Activated effector memory CD4-positive, alpha-beta T cell treated with anti-CD3 and anti-CD28 coated beads, Interleukin-2, amount 50 U/mL, for 16 hours (primary cell): ENCODE results near the gene MAL.

Experiments
- DNase-seq: peaks from one replicate; pipeline ENCODE4 v3.0.0-alpha.2; 2020

MAL gene

DNA sequence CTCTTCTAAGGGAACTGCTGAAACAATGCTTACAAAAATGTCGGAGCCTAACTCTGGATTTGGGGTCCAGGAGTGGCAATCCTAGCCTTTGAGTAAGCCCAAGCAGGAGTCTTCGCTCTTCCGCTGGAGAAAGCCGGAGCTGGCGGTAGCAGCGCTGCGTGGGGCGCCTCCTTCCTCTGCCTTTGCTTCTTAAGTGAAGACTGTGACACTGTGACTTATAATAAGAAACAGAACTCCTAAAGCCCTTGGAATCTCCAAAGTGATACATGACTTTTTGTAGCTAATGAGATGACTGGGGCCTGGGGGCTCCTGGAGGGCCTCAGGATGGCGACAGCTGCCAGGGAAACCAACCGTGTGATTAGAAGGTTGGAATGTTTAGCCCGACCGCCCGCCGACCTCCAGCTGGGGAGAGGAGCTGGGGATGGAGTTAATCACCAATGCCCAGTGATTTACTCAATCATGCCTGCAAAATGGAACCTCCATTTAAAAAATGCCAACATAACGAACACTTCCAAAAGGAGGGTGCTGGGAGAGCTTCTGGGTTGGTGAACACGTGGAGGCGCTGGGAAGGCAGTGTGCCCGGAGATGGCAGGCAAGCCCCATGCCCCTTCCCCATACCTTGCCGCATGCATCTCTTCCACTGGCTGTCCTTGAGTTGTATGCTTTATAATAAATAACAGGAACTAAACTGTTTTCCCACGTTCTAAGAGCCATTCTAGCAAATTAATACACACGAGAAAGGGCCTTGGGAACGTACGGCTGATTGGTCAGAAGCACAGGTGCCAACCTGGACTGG is 29.0 kb upstream of the MAL start:
- DNase-seq, result peak; percentile 22

DNA sequence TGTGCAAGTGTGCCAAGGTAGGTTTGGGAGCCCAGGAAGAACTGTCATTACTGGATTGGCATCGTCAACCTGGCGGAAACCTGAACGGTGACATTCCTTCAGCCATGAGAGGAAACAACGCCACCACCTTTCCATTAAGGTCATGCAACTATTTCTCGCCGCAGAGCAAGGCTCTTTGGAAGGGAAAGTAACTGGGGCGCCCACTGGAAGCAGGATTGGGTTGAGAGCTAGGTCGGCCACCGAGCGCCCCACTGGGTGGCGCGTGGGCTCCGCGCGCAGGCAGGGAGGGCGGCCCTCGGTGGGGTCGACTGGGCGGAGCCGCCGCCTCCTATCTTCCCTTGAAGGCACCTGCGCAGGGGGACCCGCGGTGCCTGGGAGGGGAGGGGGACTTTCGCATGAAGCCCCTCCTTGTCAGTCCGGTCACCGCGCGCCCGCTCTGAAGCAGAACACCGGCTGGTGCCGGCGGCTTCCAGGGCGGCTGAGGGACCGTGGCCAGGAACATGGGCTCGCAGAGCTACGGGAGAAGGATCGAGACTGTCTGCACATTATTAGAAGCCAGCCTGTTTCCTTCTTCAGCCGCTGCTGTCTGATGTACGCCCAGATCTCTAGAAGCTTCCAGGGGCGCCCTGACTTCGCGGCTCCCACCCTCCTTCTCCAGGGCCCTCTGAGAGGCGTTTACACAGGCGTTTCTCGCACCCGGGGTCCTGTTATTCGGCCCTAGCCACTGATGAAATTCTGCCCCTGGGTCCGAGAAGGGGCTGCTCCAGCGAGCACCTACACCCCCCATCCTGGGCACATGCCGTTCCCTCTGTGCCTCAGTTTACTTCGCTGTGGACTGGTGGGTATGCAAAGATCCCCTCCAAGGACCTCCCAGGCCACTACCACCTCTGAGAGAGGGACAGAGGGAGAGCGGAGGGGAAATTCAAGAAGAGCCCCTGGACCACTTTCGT is 27.3 kb upstream of the MAL start:
- DNase-seq, result peak; percentile 54

DNA sequence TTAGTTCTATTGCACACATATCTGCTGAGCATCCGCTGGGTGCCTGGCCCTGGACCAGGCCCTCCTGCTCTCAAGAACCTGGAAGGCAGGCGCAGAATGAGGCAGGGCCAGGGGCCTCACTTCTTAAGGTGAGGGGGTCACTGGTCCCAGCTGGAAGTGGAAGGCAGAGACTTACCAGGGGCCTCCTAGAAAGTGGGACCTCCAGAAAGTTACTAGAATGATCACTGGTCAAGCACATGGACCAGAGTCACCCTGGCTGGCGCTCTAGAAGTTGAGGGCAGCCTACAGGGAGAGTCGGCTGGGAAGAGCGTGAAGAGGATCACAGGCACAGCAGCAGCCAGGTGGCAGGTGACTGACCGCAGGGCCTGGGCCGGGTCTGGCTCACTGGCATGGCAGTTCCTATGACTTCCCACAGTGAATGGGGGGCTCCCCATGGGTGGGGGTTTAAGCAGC is 26.1 kb upstream of the MAL start:
- peak; percentile 53 for DNase-seq

DNA sequence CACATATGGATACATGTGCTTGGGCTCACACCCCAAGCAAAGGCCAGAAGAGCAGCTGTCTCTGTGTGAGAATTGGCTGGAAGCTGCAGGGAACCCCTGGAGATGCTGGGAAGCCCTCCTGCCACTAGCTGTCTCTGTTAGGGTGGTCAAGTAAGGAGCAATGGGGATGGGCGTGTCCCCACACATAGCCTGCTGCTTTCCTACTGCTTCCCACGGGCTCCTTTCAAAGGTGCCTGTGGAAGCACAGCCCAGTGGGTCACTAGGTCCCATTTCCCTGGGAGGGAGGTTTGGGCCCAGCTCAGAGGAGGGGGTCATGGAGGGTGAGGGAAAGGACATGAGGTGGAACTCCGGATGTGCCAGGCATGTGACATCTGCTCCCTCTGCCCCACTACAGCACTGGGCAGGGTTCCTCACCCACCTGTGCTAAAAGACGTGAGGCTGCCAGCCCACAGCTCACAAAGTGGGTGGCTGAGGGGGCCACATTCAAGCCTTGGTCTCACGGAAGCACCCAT is 24.4 kb upstream of the MAL start:
- DNase-seq, result peak; percentile 34

DNA sequence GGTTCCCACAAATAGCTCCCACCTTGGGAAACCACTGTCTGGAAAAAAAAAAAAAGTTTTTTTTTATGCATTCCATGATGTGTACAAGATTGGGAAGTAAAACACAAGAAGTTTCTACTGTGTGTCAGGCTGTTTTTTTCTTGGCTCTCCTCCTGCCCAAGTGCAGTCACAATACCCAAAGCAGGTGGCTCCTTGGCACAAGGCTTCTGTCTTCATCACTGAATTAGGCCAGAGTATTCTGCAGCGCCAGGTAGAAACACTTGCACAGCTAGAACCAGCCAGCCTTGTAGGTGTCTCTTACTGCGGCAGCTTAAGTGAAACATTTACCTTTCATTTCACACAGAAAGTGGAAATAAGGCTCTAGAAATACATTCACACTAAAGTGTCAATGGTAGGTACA is 23.8 kb upstream of the MAL start:
- peak; percentile 9 for DNase-seq

DNA sequence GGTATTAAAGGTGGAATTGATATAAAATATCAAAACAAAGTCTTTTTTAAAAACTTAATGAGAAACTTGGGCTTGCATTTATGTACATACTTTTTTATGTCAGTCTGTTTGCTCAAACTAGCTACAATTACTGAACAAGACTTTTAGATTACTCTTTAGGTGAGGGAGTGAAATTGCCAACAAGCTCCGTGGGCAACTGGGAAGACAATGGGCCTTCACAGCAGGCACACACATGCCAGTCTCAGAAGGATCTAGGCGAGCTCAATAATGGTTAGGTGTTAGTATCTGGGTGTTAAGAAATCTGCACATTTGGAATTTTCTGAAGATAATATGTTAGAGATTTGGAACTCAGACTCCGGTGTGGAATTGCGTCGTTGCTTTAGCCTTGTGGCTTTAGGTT is 23.0 kb upstream of the MAL start:
- peak; percentile 8 for DNase-seq

DNA sequence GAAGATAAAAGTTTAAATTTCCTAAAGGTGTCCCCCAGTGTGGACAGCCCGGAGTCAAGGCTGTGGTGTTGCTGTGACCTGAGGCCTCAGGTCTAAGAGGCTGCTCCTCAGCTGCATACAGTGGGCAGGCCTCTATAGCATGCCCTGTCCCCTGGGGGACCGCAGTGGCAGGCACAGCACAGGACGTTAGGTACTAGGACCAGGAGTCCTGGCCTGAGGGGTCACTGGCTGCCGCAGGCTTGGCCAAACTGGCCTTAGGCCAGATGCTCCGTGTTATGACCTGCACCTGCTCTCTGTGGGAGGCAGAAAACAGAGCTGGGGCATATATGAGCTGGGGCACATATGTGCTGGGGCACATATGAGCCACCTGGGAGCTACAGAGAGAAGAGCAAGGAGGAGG is 21.2 kb upstream of the MAL start:
- DNase-seq, result peak; percentile 38

DNA sequence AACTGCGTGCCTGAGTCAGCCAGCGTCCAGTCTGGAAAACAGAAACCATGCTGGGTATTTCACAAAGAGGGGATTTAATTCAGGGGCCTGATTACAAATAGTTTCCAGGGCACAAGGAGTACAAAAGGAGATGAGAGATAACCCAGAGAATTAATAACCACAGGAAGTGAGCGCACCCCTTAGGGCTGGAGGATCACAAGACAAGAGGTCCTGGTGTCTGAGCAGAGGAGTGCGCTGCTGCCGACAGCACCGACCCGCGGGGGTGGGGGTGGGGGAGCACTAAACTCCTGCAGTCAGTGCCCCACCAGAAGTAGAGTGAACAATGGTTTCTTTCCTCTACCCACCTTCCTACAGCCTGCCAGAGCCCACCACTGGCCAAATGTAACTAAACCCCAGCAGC is 20.8 kb upstream of the MAL start:
- peak; percentile 47 for DNase-seq

DNA sequence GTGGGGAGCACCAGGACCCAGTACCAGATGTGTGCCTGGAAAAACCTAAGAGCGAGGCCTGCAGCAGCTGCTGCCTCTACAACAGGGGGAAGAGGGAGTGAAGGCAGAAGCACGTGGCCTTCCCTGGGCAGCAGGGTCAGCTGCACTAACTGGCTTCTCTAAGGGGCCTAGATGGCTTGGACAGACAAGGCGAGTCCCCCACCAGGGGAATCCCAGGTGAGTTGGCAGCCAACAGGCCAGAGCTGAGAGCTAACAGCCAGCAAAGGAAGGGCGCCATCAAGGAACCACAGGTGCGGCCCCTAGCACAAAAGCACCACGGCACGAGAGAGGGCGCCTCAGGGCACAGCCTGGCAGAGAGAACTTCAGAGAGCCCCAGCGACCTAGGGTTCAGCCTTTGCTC is 19.8 kb upstream of the MAL start:
- peak; percentile 45 for DNase-seq

DNA sequence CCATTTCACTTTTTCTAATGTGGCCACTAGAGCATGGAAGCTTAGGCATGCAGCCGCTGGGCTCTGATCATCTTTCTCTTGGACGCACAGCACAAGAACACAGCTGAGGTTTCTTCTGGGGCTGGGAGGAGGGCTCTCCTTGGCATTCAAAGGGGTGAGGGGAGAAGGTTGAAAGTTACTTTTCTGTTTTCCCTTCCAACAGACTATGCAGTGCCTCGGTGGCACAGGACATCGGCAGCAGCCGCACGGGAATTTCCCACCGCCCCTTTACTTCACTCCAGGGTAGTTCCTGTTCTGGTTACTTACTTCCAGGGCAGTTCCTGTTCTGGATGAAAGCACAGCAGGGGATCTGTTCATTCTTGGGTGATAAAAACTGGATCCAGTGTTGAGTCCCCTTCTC is 18.9 kb upstream of the MAL start:
- DNase-seq, result no peak

DNA sequence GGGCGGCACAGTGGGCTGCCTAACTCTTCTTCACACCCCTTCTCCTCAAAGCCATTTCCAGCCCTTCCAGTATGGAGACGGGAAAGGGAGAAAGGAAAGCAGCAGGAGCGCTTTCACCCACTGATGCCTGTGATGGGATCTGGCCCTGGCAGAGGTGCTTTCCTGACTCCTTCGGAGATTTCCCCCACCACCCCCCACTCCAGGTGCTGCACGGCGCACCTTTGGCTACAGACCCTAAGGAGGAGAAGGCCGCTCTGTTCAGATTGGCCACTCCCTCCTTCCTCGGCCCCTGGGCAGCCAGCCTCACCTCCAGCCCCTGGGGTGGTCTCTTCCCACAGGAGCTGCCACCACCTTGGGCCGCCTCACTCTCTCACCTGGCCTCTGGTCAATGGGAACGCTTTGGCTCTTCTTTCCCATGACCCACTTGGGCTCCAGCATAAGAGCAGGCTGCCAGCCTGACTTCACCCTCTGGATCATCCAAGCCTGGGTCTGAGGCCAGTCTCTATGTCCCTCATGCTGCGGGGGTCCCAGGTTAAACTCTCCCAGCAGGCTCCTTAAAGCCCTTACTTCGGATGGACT is 18.4 kb upstream of the MAL start:
- DNase-seq, result peak; percentile 55

DNA sequence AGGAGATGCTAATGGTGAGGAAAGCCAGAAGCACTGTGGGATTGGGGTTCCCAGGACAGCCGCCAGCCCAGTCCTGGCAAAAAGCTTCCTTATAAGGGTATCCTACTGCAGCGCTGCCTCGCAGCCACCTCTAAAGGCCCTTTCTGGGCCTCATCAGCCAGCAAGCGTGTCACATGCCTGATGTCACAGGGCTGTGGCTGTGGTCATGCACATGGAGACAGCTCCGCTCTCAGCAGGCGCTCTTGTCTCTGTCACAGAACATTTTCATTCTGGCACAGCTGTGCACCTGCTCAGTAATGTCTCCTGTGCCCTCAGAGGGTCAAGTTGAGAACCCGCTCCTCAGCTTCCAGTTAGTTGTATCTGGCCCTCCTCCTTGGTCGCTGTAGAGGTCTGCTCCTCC is 17.7 kb upstream of the MAL start:
- peak; percentile 45 for DNase-seq

DNA sequence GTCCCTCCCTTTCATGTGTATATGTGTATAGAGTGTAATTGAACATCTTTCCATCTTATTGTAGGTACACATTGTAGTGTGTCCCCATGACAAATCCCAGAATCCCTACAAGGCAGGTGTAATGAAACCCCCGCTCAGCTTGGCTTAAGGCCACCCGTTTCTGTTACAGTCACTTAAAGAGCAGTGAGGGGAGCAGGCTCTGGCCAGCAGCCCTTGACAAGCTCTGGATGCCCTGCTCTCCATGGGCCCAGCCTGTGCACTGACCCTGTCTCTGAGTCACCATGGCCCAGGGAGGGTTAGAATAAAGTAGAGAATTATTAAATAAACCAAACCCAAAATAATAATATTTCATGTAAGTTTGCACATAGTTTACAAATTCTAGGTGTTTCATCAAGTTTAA is 17.2 kb upstream of the MAL start:
- peak; percentile 24 for DNase-seq

DNA sequence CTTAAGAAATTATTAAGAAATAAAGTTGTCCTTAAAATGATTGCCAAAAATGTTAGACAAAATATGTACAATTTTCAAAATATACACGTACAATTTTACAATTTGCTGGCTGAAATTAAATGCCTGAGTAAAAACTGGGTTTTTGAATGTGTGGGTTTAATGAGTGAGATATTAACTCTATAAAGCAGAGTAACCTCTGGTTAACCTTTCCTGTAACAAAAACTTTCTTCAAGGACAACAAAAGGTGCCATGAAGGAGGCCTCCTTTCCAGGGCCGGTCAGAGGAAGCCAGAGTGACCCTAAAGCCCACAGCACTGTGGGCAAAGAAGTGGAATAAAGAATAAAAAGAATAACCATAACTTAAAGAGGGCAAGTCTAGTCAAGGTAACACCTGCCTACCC is 16.5 kb upstream of the MAL start:
- DNase-seq, result no peak

DNA sequence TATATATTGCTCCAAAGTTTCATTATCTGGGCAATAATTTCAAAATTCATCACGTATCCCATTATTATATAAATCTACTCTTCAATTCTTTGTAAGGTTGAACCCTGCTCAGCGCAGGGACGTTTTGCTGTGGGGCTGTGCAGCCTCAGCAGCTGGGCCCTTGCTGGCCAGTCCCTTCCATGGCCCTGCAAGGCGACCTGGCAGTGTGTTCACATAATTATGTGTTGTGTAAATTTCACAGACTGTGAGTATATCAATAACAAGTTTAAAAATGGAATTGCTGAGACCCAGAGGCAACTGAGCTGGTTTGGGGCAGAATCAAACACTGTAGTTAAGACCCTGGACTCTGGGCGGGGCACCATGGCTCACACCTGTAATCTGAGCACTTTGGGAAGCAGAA is 16.1 kb upstream of the MAL start:
- DNase-seq, result no peak

DNA sequence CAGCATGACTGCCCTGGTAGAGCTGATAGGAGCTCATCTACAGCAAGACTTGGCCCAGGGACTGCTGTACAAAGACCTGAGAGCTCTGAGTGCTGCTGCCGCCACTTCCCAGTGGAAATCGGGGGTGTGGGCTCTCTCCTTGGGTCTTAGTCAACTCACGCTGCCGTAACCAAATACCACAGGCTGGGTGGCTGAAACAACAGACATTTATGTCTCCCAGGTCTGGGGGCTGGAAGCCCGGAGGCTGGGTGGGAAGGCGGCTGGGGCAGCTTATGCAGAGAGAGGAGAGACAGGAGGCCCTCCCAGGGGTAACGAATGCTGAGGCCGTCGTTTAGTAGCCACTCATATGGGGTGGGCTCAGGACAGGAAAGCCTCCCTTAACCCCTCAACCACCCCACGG is 15.4 kb upstream of the MAL start:
- DNase-seq, result no peak

DNA sequence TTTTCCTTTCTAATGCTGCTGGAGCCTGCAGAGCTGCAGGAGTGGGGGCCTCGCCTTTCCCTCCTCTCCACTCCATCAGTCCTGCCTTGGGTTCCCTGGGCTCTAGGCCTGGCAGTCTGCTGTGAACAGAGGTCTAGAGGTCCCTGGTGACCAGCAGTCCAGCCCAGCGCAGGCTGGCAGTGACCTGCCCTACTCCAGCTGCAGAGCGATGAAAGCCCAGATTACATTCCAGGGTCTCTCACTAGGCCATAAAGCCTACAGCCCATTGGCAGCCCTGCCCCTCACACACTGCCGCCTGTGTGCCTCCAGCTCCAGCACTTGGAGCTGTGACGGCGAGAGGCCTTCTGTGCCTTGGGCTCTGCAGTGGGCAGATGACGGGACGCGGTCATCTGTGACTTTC is 14.8 kb upstream of the MAL start:
- DNase-seq, result no peak

DNA sequence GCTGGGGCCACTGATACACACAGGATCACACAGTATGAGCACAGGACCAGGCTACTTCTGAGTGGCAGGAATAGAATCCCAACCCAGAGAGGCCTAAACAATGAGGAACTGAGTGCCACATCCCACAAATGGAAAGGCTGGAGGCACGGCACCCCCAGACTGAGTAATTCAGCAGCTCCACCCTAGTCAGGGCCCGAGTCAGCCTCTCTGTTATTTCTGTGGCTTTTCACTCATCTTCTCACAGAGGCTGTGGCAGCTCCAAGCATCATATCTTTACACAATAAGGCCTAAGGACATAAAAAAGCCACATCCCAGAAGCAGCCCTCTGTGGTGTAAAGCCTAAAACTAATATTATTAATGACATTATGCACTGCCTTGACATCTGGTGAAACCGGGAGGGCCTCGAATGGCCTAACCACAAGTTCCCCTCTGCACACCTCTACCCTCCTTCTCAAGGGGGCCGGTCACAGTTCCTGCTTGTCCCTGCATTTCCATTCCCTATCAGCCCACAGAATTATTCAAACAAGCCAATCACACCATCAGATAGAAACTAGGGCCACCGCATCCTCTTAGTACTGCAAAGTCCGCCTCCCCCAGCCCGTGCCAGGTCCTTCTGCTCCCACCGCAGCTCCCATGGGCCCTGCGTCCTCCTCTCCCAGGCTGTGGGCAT is 12.5 kb upstream of the MAL start:
- DNase-seq, result no peak

DNA sequence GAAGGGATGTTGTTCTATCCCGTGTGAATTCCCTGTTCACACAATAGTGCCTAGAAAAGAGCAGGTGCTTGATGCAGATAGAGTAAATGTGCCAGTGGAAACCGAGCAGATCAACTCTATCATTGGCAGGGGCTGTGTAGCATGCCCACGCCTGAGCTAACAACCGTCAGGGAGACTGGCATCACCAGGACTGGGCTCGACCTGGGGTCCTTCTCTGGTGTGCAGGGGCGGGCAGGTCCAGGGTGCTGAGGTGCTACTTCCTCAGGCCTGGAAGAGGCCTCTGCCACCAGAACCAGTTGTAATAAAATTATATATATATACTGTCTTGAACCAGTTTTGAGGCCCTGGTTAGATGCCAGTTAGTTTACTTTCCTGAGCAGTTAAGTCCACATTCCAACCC is 11.8 kb upstream of the MAL start:
- DNase-seq, result no peak

DNA sequence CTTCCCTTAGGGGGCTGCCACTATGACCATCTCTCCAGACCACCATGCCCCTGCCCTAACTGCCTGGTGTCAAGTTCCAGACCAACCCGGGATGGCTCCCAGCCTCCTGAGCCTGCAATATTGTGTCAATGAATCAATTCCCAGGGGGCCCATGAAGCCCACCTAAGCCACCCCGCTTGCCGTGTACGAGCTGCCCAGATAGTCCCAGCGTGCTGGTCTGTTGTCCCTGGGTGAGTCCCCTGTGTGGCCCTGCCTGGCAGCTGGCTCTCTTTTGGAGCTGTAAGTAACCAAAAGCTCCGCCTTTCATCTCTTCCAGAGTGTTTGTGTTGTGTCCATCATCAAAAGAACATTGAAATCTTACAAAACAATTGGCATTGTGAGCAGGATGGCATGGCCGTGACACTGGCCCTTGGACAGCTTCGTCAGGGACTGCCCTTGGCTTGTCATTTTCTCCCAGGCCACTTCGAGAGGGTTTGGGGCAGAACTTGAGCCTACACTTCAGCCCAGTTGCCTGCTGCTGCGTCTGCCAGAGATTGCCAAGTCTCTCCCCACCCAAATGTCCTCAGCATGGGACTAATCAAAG is 11.3 kb upstream of the MAL start:
- DNase-seq, result no peak

DNA sequence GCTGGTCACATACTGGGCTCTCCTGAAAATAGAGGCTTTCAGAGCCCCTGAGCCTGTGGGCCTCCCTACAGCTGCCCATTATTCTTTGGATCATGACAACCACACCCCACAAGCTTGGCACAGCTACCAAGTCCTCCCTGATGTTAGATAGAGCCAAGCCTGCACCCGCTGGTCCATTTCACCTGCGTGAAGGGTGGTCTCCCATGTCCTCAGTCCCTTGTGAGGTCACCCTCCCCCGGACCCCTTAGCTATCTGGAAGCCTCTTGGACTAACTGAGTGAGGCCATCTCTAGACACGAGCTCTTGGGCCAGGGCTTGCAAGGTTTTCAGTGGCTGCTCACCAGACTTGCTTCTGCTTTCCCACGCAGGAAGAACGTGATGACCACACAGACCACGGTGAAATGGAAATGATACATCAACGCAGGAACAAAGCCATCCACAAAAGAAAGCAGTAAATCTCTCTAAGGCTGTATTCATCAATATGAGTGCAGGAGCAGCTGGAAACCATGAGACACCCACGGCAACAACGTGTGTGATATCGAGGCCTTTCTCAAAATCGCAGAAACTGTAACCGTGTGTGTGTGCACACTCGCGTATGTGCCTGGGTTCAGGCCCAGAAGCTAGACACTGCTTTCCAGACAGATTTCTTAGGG is 10.1 kb upstream of the MAL start:
- no peak for DNase-seq

DNA sequence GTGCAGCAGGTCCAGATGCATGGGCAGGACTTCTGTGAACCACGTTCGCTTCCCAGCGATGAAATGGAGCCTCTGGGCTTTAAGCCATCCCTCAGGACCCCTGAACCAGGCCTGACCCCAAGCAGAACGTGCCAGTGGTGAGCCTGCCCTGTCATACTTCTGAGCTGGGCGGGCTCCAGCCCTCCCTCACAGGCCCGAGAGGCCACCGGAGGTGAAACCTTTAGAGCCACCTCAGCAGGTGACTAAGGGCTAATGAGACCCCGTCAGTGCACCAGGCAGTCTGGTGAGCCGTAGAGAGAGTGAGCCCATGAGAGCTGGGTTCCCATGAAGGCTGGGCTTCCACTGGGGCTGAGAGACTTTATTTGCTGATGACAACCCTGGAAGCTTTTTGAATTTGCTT is 8.9 kb upstream of the MAL start:
- DNase-seq, result no peak
